ENCODE data around the gene SEC24D.

Gene SEC24D

DNA sequence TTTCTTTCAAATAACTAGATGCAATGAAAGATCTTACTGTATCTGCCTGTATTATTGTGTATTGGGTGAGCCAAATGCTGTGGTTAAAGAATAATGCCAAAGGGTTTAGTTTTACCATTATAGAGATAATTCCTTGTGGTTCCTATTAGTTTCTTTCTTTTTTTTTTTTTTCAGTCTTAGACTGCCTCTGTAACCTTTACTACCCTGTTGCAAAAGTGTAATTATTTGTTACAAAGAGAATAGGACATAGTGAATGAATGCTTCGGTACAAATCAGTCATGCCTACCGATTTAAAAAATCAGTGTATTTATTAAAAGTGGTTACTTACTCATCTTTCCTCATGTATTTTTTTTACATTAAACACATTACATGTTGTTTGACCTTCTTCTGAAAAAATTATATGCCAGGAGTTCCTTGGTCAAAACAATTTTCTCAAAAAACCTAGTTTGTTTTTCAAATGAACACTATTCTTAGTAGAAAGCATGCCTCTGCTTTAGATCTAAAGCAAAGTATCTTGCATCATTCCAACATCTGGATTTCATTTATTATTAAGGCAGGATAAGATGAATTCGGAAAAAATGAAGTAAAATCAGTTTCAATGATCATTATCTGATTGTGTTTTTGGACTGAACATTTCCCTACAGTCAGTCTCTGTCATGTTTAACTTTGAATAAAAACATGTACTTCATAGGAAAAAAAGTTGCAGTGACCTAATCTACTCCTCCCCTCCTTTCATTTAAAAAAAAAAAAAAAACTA, 31.6 kb upstream of the SEC24D start:
- Histone ChIP-seq H3K27me3 (ENCODE audit: insufficient read depth, low read length) (no peaks in the 10 kb centered on the region), H3K27ac (ENCODE audit: low read depth, low read length) (no peak overlapping the region), H3K9ac (ENCODE audit: low read depth, low read length) (no peak overlapping the region), H3K4me3 (ENCODE audit: low read length) (no peak overlapping the region), H3K9me3 (ENCODE audit: insufficient read depth, low read depth, low read length) (no peaks in the 10 kb centered on the region), H3K4me1 (ENCODE audit: insufficient read depth, low read length) (peaks cover 27% of the 10 kb centered on the region), H3K36me3 (ENCODE audit: insufficient read depth, low read length) (no peaks in the 10 kb centered on the region)
- WGBS = 100% methylated on average over 2 of the region's 3 CpGs

DNA sequence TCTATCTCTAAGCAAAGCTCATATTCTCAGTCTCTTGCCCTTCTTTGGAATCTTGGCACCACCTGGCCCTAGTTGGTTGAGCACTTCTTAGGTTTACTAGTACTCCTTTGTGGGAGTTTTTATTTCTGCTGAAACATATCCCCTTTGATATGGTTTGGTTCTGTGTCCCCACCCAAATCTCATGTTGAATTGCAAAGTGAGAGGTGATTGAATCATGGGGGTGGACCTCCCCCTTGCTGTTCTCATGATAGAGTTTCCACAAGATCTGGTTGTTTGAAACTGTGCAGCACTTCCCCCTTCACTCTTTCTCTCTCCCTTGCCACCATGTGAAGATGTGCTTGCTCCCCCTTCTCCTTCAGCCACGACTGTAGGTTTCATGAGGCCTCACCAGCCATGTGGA, 30.5 kb upstream of the SEC24D start:
- H3K36me3 ChIP-seq (ENCODE audit: insufficient read depth, low read length) = no peaks in the 10 kb centered on the region
- no peaks in the 10 kb centered on the region for H3K9me3 ChIP-seq (ENCODE audit: insufficient read depth, low read depth, low read length)
- 55% methylated on average over 1 of the region's 1 CpG for WGBS
- no peak overlapping the region for H3K9ac ChIP-seq (ENCODE audit: low read depth, low read length)
- H3K27ac ChIP-seq (ENCODE audit: low read depth, low read length) = no peak overlapping the region
- H3K27me3 ChIP-seq (ENCODE audit: insufficient read depth, low read length) = no peaks in the 10 kb centered on the region
- peaks cover 27% of the 10 kb centered on the region for H3K4me1 ChIP-seq (ENCODE audit: insufficient read depth, low read length)
- H3K4me3 ChIP-seq (ENCODE audit: low read length) = no peak overlapping the region

DNA sequence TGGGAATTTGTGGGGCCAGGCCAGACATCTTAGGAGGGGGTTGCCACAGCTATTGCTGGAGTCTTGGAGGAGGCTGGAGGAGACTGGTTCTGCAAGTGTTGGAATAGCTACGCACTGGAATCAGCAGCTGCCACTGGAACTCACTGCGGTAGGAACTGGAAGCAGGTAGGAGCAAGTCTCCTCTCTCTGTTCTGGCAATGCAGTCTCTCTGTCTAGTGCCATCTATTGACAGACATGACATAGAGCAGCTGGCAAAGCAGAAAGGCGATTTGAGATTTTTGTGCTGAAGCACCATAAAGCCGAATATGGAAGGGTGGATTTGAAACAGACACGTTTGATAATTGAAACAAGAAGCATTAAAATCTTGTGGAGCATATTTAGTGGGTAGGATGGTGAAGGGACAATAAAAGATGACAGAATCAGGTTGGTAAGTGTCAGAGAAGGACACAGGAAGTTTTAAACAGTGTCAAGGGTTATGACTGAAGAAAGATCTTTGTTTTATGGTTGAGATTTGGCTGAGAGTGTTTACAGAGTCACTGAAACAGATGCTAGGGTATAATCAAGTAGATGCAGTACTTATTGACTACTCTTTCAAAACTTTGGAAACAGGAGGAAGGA, 29.3 kb upstream of the SEC24D start:
- 24% methylated on average over 5 of the region's 5 CpGs for WGBS
- Histone ChIP-seq H3K27ac (ENCODE audit: low read depth, low read length) (no peak overlapping the region), H3K9ac (ENCODE audit: low read depth, low read length) (peak overlapping the region; percentile 33; the same call in 1 of the 2 replicates)

DNA sequence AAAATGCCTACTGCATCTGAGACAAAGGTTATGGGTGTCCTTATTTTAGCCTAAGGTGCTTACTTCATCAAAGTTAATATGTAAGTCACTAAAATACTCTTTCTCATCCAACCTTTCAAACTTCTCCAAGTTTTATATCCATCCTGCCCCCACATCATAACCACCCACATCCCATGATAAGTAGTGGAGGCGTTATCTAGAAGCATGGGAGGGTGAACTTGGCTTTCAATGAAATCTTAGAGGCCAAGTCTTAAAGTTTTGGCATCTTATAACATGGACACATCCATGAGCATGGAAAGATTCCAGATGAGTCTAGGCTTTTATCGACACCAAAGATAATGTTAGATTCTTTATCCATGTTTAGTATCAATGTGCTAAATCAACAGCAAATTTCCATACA, 22.9 kb upstream of the SEC24D start:
- WGBS = 85% methylated on average over 1 of the region's 2 CpGs
- Histone ChIP-seq H3K9ac (ENCODE audit: low read depth, low read length) (no peak overlapping the region), H3K27me3 (ENCODE audit: insufficient read depth, low read length) (no peaks in the 10 kb centered on the region), H3K9me3 (ENCODE audit: insufficient read depth, low read depth, low read length) (no peaks in the 10 kb centered on the region), H3K36me3 (ENCODE audit: insufficient read depth, low read length) (no peaks in the 10 kb centered on the region), H3K4me3 (ENCODE audit: low read length) (no peak overlapping the region), H3K27ac (ENCODE audit: low read depth, low read length) (no peak overlapping the region), H3K4me1 (ENCODE audit: insufficient read depth, low read length) (no peaks in the 10 kb centered on the region)

More for the DNA sequence above, 29.3 kb upstream of the SEC24D start:
- Histone ChIP-seq H3K27me3 (ENCODE audit: insufficient read depth, low read length) (no peaks in the 10 kb centered on the region), H3K36me3 (ENCODE audit: insufficient read depth, low read length) (no peaks in the 10 kb centered on the region), H3K9me3 (ENCODE audit: insufficient read depth, low read depth, low read length) (no peaks in the 10 kb centered on the region), H3K4me3 (ENCODE audit: low read length) (no peak overlapping the region), H3K4me1 (ENCODE audit: insufficient read depth, low read length) (peaks cover 20% of the 10 kb centered on the region)

DNA sequence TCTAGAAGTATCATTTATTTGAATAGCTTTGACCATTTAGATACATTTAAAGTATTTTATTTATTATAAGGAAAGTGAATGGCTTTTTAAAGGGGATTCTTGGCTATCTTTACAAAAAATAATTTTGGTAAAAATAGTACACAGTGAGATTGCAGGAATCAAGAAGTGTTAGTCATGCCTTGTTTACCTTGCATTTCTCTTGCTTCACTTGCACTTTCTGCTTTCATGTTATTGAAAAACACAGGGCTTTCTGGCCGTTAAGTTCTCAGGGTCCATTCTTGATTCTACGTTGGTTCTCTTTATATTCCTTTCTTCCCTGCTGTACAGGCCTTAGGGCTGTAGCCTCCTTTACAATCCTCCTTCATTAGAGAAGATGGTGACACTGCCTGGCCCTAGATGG, 21.8 kb upstream of the SEC24D start:
- WGBS = 86% methylated on average over 2 of the region's 2 CpGs
- no peaks in the 10 kb centered on the region for H3K36me3 ChIP-seq (ENCODE audit: insufficient read depth, low read length)
- no peak overlapping the region for H3K4me3 ChIP-seq (ENCODE audit: low read length)
- H3K27me3 ChIP-seq (ENCODE audit: insufficient read depth, low read length) = no peaks in the 10 kb centered on the region
- H3K9me3 ChIP-seq (ENCODE audit: insufficient read depth, low read depth, low read length) = no peaks in the 10 kb centered on the region
- no peak overlapping the region for H3K9ac ChIP-seq (ENCODE audit: low read depth, low read length)
- no peak overlapping the region for H3K27ac ChIP-seq (ENCODE audit: low read depth, low read length)
- peaks cover 8% of the 10 kb centered on the region for H3K4me1 ChIP-seq (ENCODE audit: insufficient read depth, low read length)

DNA sequence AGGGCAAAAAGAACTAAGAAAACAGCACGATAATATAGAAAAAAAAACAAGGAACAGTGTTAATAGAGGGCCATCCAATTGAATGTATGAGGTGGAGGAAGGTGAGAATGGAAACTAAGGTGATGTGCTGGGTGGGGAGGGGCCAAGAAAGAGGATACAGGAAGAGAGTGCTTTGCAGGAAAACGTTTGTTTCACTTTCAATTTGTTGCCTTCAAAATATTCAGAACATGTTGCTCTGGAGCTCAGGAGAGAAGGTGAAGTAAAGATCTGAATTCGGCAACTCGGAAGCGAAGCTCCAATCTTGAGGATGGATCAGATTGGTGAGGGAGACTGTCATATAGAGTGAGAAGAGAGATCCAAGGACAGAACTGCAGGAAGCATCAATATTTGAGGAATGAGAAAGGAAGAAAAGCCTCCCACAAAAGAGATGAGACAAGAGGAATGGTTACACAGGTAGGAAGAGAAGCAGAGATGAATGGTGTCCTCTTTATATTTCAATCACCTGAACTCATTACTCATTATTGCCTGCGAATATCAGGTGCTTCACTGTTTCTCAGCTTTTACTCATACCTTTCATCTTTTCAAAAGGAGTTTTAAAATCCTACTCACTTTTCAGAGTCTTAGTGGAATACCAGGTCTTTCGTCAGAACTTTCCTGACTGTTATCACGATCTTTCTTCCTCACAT, 14.7 kb upstream of the SEC24D start:
- Histone ChIP-seq H3K4me3 (ENCODE audit: low read length) (peak overlapping the region; percentile 57), H3K9me3 (ENCODE audit: insufficient read depth, low read depth, low read length) (no peaks in the 10 kb centered on the region), H3K27ac (ENCODE audit: low read depth, low read length) (peak overlapping the region; percentile 97), H3K27me3 (ENCODE audit: insufficient read depth, low read length) (no peaks in the 10 kb centered on the region), H3K4me1 (ENCODE audit: insufficient read depth, low read length) (peaks cover 38% of the 10 kb centered on the region), H3K36me3 (ENCODE audit: insufficient read depth, low read length) (no peaks in the 10 kb centered on the region), H3K9ac (ENCODE audit: low read depth, low read length) (peak overlapping the region; percentile 52)
- WGBS = 26% methylated on average over 8 of the region's 8 CpGs

DNA sequence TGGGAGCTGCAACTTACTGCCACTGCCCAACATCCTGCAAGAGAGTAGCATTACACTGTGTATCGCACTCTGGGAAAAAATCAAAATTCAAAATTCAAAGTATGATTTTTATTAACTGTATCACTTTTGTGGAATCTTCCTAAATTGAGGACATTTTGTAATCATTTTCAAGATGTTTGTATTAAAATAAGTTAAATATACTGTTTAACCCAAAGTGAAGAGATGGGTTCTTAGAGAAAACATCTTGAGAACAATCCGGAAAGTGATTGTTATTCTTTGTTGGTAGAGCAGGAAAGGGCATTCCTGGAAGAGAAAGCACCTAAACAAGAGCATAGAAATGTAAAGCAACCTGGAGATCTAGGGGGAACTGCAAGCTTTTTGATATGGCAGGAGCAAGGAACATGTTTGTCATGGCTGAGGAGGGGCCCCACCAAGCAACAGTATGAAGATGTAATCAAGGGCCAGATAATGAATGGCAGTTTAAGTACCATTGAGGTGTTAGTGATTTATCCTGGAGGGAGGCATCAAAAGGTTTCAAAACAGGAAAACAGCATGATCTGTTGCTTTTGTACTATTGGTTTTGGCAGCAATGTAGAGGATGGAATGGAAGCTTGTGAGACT, 14.1 kb upstream of the SEC24D start:
- 33% methylated on average over 2 of the region's 2 CpGs for WGBS
- no peaks in the 10 kb centered on the region for H3K36me3 ChIP-seq (ENCODE audit: insufficient read depth, low read length)
- peak overlapping the region; percentile 57 for H3K4me3 ChIP-seq (ENCODE audit: low read length)
- no peaks in the 10 kb centered on the region for H3K27me3 ChIP-seq (ENCODE audit: insufficient read depth, low read length)
- H3K27ac ChIP-seq (ENCODE audit: low read depth, low read length) = peak overlapping the region; percentile 97
- no peaks in the 10 kb centered on the region for H3K9me3 ChIP-seq (ENCODE audit: insufficient read depth, low read depth, low read length)
- H3K4me1 ChIP-seq (ENCODE audit: insufficient read depth, low read length) = peaks cover 38% of the 10 kb centered on the region
- H3K9ac ChIP-seq (ENCODE audit: low read depth, low read length) = peak overlapping the region; percentile 52

DNA sequence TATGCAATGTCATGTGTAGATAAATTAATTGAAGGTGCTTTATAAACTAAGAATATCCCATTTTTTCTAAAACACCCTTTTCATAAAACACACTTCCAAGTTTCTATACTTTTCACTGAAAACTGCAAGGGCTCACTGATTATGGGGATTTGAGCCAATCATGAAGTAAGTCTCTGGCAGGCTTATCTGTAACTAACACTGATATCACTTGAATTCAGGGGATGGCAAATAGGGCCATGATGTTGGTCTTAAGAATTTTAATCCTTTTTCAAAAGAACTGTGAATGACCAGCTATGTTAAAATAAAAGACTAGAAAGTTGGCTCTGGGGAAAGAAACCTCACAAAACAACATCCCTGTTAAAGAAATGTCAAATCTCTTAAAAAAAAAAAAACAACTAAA, 13.0 kb upstream of the SEC24D start:
- Histone ChIP-seq H3K27ac (ENCODE audit: low read depth, low read length) (peak overlapping the region; percentile 97), H3K4me1 (ENCODE audit: insufficient read depth, low read length) (peaks cover 38% of the 10 kb centered on the region), H3K9me3 (ENCODE audit: insufficient read depth, low read depth, low read length) (no peaks in the 10 kb centered on the region), H3K27me3 (ENCODE audit: insufficient read depth, low read length) (no peaks in the 10 kb centered on the region), H3K9ac (ENCODE audit: low read depth, low read length) (peak overlapping the region; percentile 19; the same call in 1 of the 2 replicates), H3K4me3 (ENCODE audit: low read length) (no peak overlapping the region; the same call in 1 of the 2 replicates), H3K36me3 (ENCODE audit: insufficient read depth, low read length) (no peaks in the 10 kb centered on the region)

DNA sequence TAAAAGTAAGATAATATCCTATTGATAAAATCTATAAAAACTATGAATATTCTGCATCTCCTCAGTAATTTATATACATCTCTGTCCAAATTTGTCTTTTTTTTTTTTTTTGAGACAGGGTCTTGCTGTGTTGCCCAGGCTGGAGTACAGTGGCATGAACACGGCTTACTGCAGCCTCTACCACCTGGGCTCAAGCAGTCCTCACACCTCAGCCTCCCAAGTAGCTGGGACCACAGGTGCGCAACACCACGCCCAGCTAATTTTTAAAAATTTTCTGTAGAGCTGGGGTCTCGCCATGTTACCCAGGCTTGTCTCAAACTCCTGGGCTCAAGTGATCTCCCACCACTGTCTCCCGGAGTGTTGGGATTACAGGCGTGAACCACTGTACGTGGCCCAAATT, 12.3 kb upstream of the SEC24D start:
- 95% methylated on average over 7 of the region's 7 CpGs for WGBS
- Histone ChIP-seq H3K36me3 (ENCODE audit: insufficient read depth, low read length) (no peaks in the 10 kb centered on the region), H3K4me1 (ENCODE audit: insufficient read depth, low read length) (peaks cover 35% of the 10 kb centered on the region), H3K27ac (ENCODE audit: low read depth, low read length) (peak overlapping the region; percentile 97; the same call in 1 of the 2 replicates), H3K9ac (ENCODE audit: low read depth, low read length) (peak overlapping the region; percentile 19; the same call in 1 of the 2 replicates), H3K4me3 (ENCODE audit: low read length) (no peak overlapping the region), H3K9me3 (ENCODE audit: insufficient read depth, low read depth, low read length) (no peaks in the 10 kb centered on the region), H3K27me3 (ENCODE audit: insufficient read depth, low read length) (no peaks in the 10 kb centered on the region)

DNA sequence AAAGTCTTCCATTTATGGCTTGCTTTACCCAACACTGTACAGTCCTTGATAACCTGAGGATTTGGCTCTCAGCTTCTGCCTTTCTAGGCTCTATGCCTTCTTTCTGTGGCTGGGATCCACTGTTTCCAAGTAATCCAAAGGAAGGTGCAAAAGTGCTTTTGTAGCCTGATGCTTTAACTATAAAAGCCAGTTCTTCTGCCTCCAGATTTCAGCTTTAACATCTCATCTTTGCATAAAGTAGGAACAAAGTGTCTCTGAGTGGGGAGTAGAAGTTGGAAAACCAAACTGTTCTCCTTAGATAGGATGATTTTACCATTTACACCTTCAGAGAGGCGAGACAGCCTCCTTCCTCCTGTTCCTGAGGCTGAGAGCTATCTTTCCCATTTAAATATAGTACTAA, 11.1 kb upstream of the SEC24D start:
- H3K9me3 ChIP-seq (ENCODE audit: insufficient read depth, low read depth, low read length) = no peaks in the 10 kb centered on the region
- H3K36me3 ChIP-seq (ENCODE audit: insufficient read depth, low read length) = no peaks in the 10 kb centered on the region
- 0 out of 2 replicates have a peak overlapping the region, but pooled peaks have one; percentile 1 for H3K9ac ChIP-seq (ENCODE audit: low read depth, low read length)
- WGBS = 94% methylated on average over 1 of the region's 1 CpG
- H3K4me3 ChIP-seq (ENCODE audit: low read length) = no peak overlapping the region
- H3K27ac ChIP-seq (ENCODE audit: low read depth, low read length) = no peak overlapping the region
- H3K27me3 ChIP-seq (ENCODE audit: insufficient read depth, low read length) = no peaks in the 10 kb centered on the region
- H3K4me1 ChIP-seq (ENCODE audit: insufficient read depth, low read length) = peaks cover 30% of the 10 kb centered on the region

DNA sequence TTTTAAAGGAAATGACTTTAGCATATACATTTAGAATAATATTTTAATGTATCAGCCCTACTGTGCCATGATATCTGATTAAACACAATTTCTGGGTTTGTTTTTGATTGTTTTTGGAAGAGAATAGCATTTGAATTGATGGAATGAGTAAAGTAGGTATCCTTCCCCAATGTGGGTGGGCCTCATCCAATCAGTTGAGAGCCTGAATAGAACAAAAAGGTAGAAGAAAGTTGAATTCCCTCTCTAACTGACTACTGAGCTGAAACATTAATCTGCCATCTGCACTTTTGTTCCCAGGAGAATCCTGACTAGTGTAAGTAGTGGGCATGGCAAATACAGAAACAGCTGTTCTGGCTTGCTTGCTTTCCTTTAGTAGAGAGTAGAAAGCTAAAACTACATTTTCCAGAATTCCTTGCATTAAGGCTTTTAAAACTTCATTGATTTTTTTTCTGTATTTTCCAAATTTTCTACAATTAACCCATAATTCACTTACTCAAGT, 9.7 kb upstream of the SEC24D start:
- no peak overlapping the region for H3K9ac ChIP-seq (ENCODE audit: low read depth, low read length)

More for the DNA sequence above, 9.7 kb upstream of the SEC24D start:
- no peak overlapping the region for H3K27ac ChIP-seq (ENCODE audit: low read depth, low read length)
- H3K4me3 ChIP-seq (ENCODE audit: low read length) = no peak overlapping the region
- no peaks in the 10 kb centered on the region for H3K9me3 ChIP-seq (ENCODE audit: insufficient read depth, low read depth, low read length)
- H3K36me3 ChIP-seq (ENCODE audit: insufficient read depth, low read length) = no peaks in the 10 kb centered on the region
- no peaks in the 10 kb centered on the region for H3K27me3 ChIP-seq (ENCODE audit: insufficient read depth, low read length)
- peaks cover 32% of the 10 kb centered on the region for H3K4me1 ChIP-seq (ENCODE audit: insufficient read depth, low read length)

Data from HUES64 (cell line).